Brain pericyte (primary cell): ENCODE measurements around the gene MCOLN1.
"Not testable (repeated sequence)": the region's sequence is repeated elsewhere in the genome, so short reads cannot be mapped to it uniquely, and the experiment has no call there.

Experiments
- DNase-seq: peaks from one replicate; pipeline ENCODE4 v3.0.0-alpha.2; 2012; ENCODE audit warnings: low read depth, low spot score

Gene MCOLN1

GRCh38 chr19:7575434-7576040 is 53.1 kb downstream of the MCOLN1 start:
- DNase-seq: no peak

DNA sequence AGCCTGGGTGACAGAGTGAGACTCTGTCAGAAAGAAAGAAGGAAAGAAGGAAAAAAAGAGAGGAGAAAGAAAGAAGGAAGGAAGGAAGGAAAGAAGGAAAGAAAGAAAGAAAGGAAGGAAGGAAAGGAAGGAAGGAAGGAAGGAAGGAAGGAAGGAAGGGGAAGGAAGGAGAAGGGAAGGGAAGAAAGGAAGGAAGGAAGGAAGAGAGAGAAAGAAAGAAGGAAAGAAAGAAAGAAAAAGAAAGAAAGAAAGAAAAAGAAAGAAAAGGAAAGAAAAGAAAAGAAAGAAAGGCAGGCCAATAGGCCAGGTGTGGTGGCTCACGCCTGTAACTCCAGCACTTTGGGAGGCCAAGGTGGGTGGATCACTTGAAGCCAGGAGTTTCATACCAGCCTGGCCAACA is 55.0 kb downstream of the MCOLN1 start:
- not testable (repeated sequence) for DNase-seq

- no peak for DNase-seq
Measured at GRCh38 chr19:7578127-7578526, 55.7 kb downstream of the MCOLN1 start.

GRCh38 chr19:7579182-7579581 is 56.8 kb downstream of the MCOLN1 start:
- DNase-seq: no peak

GRCh38 chr19:7582446-7582845 is 60.0 kb downstream of the MCOLN1 start:
- no peak for DNase-seq
